ENCODE measurements around the gene TMCC1. TPM values are rescaled to one million over a fixed set of nuclear protein-coding genes. Genes with fewer than 3 reads are reported as not detected.

The TMCC1 gene
- polyA plus RNA-seq, 1 of the 3 experiments (the other 2 are of a cell fraction): 7.2 TPM

DNA sequence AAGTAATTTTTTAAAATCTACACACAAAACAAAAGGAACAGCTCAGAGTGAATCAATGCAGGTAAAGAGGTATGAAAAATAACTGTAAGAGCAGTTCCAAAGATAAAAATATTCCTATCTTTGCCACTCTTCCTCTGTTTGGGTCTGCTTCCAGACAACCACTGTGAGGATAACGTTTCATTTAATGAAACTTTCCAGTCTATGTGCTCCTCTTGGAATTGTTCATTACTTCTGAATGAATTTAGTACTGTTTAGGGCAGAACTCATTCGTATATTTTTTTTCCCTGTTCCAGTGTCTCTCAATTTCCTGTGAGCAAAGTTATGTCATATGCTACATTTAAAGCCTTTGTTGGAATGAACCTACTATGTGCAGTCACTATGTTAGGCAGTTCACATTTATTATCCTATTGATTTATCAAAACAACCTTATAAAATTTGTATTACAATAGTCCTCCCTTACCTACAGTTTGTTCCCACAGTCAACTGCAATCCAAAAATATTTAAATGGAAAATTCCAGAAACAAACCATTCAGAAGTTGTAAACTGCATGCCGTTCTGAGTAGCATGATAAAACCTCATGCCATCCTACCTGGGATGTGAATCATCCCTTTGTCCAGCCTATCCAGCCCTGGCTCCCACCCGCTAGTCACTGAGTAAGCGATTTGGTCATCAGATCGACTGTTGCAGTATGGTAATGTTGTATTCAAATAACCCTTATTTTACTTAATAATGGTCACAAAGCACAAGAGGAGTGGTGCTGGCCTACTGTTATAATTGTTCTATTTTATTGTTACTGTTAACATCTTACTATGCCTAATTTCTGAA is 98.1 kb downstream of the TMCC1 start:
- WGBS (ENCODE audit: low lambda C conversion rate): 72% methylated on average over 6 of the region's 6 CpGs
- POLR2A ChIA-PET: no interaction called here
- no peaks in the 10 kb centered on the region for H3K79me2 ChIP-seq (ENCODE audit: insufficient read depth)
- peak overlapping the region in 1 of 2 experiments; percentile 1; a peak in 1 of 4 replicates for H3K27ac ChIP-seq (ENCODE audit: low read depth in 2 of 2, low read length in 1 of 2)
- H3K36me3 ChIP-seq (replicated peaks in 1 of 2; ENCODE audit: control insufficient read depth in 1 of 2, insufficient read depth in 2 of 2, low read length in 1 of 2): no peaks in the 10 kb centered on the region
- no peak overlapping the region for H3K4me2 ChIP-seq
- no peaks in the 10 kb centered on the region for H3K27me3 ChIP-seq (ENCODE audit: insufficient read depth)
- TF ChIP-seq, protein P1, sequence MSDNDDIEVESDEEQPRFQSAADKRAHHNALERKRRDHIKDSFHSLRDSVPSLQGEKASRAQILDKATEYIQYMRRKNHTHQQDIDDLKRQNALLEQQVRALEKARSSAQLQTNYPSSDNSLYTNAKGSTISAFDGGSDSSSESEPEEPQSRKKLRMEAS (IDR thresholded peaks at IDR 0.05; ENCODE audit: low read depth): 0 out of 2 replicates have a peak, but pooled peaks have one; percentile 45
- TF ChIP-seq MXI1 (IDR thresholded peaks at IDR 0.05; ENCODE audit: low read depth, low read length) (no peak), RFX5 (IDR thresholded peaks at IDR 0.05; ENCODE audit: low read length) (no peak), RCOR1 (IDR thresholded peaks at IDR 0.05; ENCODE audit: low read length) (no peak), TAF1 (IDR thresholded peaks at IDR 0.05; ENCODE audit: borderline replicate concordance, low read depth, low read length) (no peak), RAD21 (IDR thresholded peaks at IDR 0.05; ENCODE audit: low read length) (no peak), USF1 (IDR thresholded peaks at IDR 0.05; ENCODE audit: borderline replicate concordance, low read depth) (no peak), FOSL2 (IDR thresholded peaks at IDR 0.05; ENCODE audit: borderline replicate concordance, low read depth) (peak; percentile 52; the same call in 1 of the 2 replicates), JUND (IDR thresholded peaks at IDR 0.05) (peak; percentile 26)
- H3K4me3 ChIP-seq (ENCODE audit: low read depth in 2 of 2, low read length in 1 of 2): no peak overlapping the region
- H3K9me3 ChIP-seq: no peaks in the 10 kb centered on the region
- no peak for DNase-seq
- no peak overlapping the region for H2AFZ ChIP-seq (ENCODE audit: low read depth)
- H4K20me1 ChIP-seq (ENCODE audit: insufficient read depth): no peaks in the 10 kb centered on the region
- H3F3A ChIP-seq (replicated peaks; ENCODE audit: insufficient read depth): no peaks in the 10 kb centered on the region
- peaks cover 0 to 12% of the 10 kb centered on the region in 2 experiments; a peak in 3 of 4 replicates for H3K4me1 ChIP-seq (ENCODE audit: control insufficient read depth in 1 of 2, insufficient read depth in 2 of 2, low read depth in 1 of 2, low read length in 1 of 2)
- CTCF ChIA-PET: interaction anchor here (0.9 to 1.5 kb wide), 4 partner anchors 9 to 30 kb away, joined by 3 to 4 read pairs (median 3); no protein-coding TSS in a partner anchor
- H3K9ac ChIP-seq: no peak overlapping the region
- H3K9me2 ChIP-seq: no peaks in the 10 kb centered on the region

GRCh38 chr3:129794311-129795185 is 99.0 kb downstream of the TMCC1 start:
- Histone ChIP-seq H3K4me3 (ENCODE audit: low read depth in 2 of 2, low read length in 1 of 2) (no peak overlapping the region), H4K20me1 (ENCODE audit: insufficient read depth) (no peaks in the 10 kb centered on the region), H3K9ac (no peak overlapping the region), H3K79me2 (ENCODE audit: insufficient read depth) (0 out of 2 replicates have a peak, but pooled peaks cover 3% of the 10 kb centered on the region), H3K4me1 (ENCODE audit: control insufficient read depth in 1 of 2, insufficient read depth in 2 of 2, low read depth in 1 of 2, low read length in 1 of 2) (peaks cover 0 to 12% of the 10 kb centered on the region in 2 experiments; a peak in 3 of 4 replicates), H3K27ac (ENCODE audit: low read depth in 2 of 2, low read length in 1 of 2) (peak overlapping the region in 1 of 2 experiments; percentile 1; a peak in 1 of 4 replicates), H3K27me3 (ENCODE audit: insufficient read depth) (no peaks in the 10 kb centered on the region), H3K9me3 (no peaks in the 10 kb centered on the region), H3K36me3 (replicated peaks in 1 of 2; ENCODE audit: control insufficient read depth in 1 of 2, insufficient read depth in 2 of 2, low read length in 1 of 2) (no peaks in the 10 kb centered on the region), H3K9me2 (no peaks in the 10 kb centered on the region), H3K4me2 (peak overlapping the region; percentile 9; the same call in 1 of the 2 replicates), H2AFZ (ENCODE audit: low read depth) (no peak overlapping the region), H3F3A (replicated peaks; ENCODE audit: insufficient read depth) (no peaks in the 10 kb centered on the region)
- ChIA-PET POLR2A (no interaction called here), CTCF (interaction anchor here (0.9 to 1.5 kb wide), 6 partner anchors 8 to 35 kb away, joined by 3 to 4 read pairs (median 3); no protein-coding TSS in a partner anchor)
- DNase-seq: peak; percentile 14
- WGBS (ENCODE audit: low lambda C conversion rate): 63% methylated on average over 13 of the region's 14 CpGs
- TF ChIP-seq RCOR1 (IDR thresholded peaks at IDR 0.05; ENCODE audit: low read length) (no peak), NFIC (IDR thresholded peaks at IDR 0.05; ENCODE audit: borderline replicate concordance) (no peak), USF2 (IDR thresholded peaks at IDR 0.05; ENCODE audit: borderline replicate concordance, low read depth, low read length) (no peak), JUND (IDR thresholded peaks at IDR 0.05) (no peak), TEAD4 (IDR thresholded peaks at IDR 0.05; ENCODE audit: borderline replicate concordance, insufficient read depth) (no peak), NRF1 (IDR thresholded peaks at IDR 0.05; ENCODE audit: low read depth, low read length) (no peak), USF1 (IDR thresholded peaks at IDR 0.05; ENCODE audit: borderline replicate concordance, low read depth) (no peak), CHD2 (IDR thresholded peaks at IDR 0.05; ENCODE audit: low read length, partially characterized antibody) (no peak), MEF2A (IDR thresholded peaks at IDR 0.05; ENCODE audit: borderline replicate concordance, low read depth) (no peak), TCF12 (IDR thresholded peaks at IDR 0.05) (no peak), POLR2AphosphoS5 (IDR thresholded peaks at IDR 0.05; ENCODE audit: low read depth, low read length) (no peak), EZH2phosphoT487 (IDR thresholded peaks at IDR 0.05; ENCODE audit: borderline replicate concordance, low read depth) (no peak), RFX5 (IDR thresholded peaks at IDR 0.05; ENCODE audit: low read length) (no peak), FOSL2 (IDR thresholded peaks at IDR 0.05; ENCODE audit: borderline replicate concordance, low read depth) (no peak), RAD21 (IDR thresholded peaks at IDR 0.05; ENCODE audit: low read length) (no peak)
- TF ChIP-seq, protein P2, sequence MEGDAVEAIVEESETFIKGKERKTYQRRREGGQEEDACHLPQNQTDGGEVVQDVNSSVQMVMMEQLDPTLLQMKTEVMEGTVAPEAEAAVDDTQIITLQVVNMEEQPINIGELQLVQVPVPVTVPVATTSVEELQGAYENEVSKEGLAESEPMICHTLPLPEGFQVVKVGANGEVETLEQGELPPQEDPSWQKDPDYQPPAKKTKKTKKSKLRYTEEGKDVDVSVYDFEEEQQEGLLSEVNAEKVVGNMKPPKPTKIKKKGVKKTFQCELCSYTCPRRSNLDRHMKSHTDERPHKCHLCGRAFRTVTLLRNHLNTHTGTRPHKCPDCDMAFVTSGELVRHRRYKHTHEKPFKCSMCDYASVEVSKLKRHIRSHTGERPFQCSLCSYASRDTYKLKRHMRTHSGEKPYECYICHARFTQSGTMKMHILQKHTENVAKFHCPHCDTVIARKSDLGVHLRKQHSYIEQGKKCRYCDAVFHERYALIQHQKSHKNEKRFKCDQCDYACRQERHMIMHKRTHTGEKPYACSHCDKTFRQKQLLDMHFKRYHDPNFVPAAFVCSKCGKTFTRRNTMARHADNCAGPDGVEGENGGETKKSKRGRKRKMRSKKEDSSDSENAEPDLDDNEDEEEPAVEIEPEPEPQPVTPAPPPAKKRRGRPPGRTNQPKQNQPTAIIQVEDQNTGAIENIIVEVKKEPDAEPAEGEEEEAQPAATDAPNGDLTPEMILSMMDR (IDR thresholded peaks at IDR 0.05): no peak
